Measurements from ENCODE around the gene DNAJB2. TPM values are rescaled to one million over a fixed set of nuclear protein-coding genes. Genes with fewer than 3 reads are reported as not detected.

The DNAJB2 gene
- total and polyA plus RNA-seq, 2 of the 8 experiments (the other 6 are each of a cell fraction or from before 2014, with no cell fraction given), result 21.0 to 26.3 TPM

- no peak overlapping the region for H4K5ac ChIP-seq (ENCODE audit: insufficient read length, low read depth, low read length)
- H3K4me1 ChIP-seq (replicated peaks in 1 of 4; ENCODE audit: control insufficient read depth in 3 of 4, insufficient read depth in 4 of 4, low read length in 3 of 4), result peaks cover 9 to 23% (median 12%) of the 10 kb centered on the region in 4 experiments; a peak in 6 of 7 replicates
- H3K9ac ChIP-seq (replicated peaks in 1 of 4; ENCODE audit: extremely low read depth in 1 of 4, low read depth in 3 of 4, low read length in 3 of 4), result peak overlapping the region in 2 of 4 experiments; percentile 8 to 26; a peak in 1 of 7 replicates
- no peak overlapping the region for H3K56ac ChIP-seq (replicated peaks; ENCODE audit: insufficient read length, low read depth, low read length)
- peak overlapping the region; percentile 73 to 87 for H3K4me2 ChIP-seq (ENCODE audit: insufficient read depth in 1 of 2, low read depth in 2 of 2, low read length in 2 of 2)
- ChIA-PET POLR2A (ENCODE audit: partially characterized antibody) (interaction anchor here (1.0 to 4.5 kb wide), 6 partner anchors 14 to 104 kb away, joined by 3 to 33 read pairs (median 8); partner anchors contain the start of genes ATG9A, GLB1L, PTPRN and STK16), CTCF (ENCODE audit: partially characterized antibody) (interaction anchor here (0.7 to 12.1 kb wide), 6 partner anchors 12 to 108 kb away, joined by 3 to 220 read pairs (median 14); partner anchors contain the start of genes DNPEP, GLB1L, STK16 and TUBA4A)
- no peak overlapping the region for H2AK5ac ChIP-seq (ENCODE audit: low read depth, low read length)
- no peak overlapping the region for H2AFZ ChIP-seq (ENCODE audit: low read length)
- H4K8ac ChIP-seq (ENCODE audit: extremely low read depth, insufficient read depth, low read length), result no peak overlapping the region
- H3K79me2 ChIP-seq (ENCODE audit: control insufficient read depth in 1 of 2, insufficient read depth in 2 of 2, low read length in 2 of 2), result no peaks in the 10 kb centered on the region
- H3K23me2 ChIP-seq (ENCODE audit: low read depth, low read length), result peaks cover 8% of the 10 kb centered on the region; the same call in 1 of the 2 replicates
- DNase-seq (ENCODE audit: low read depth in 1 of 2, low spot score in 2 of 2) (no peak), FAIRE-seq (no peak)
- H3K4ac ChIP-seq (replicated peaks; ENCODE audit: insufficient read length, low read depth, low read length), result no peak overlapping the region
- 63% methylated on average over 10 of the region's 12 CpGs; no CpG with 5 or more reads in 1 of the 2 experiments for WGBS, 2 experiments (ENCODE audit: extremely low coverage in 1 of 2, insufficient coverage in 1 of 2, insufficient read length in 1 of 2, insufficient replicate concordance in 2 of 2, low coverage in 1 of 2, low lambda C conversion rate in 2 of 2, missing lambda C conversion rate in 1 of 2)
- no peak overlapping the region for H2BK15ac ChIP-seq (ENCODE audit: low read length)
- H3K9me3 ChIP-seq (ENCODE audit: insufficient read depth in 2 of 2, low read depth in 1 of 2, low read length in 1 of 2), result no peaks in the 10 kb centered on the region
- H3K4me3 ChIP-seq (ENCODE audit: extremely low read depth in 1 of 4, insufficient read depth in 2 of 4, low read depth in 3 of 4, low read length in 4 of 4), result peak overlapping the region; percentile 45 to 75 (median 52)
- no peak overlapping the region for H2BK5ac ChIP-seq (ENCODE audit: low read depth, low read length)
- H3K27ac ChIP-seq (ENCODE audit: low read depth, low read length), result no peak overlapping the region
- no peak overlapping the region for H3K14ac ChIP-seq (ENCODE audit: insufficient read length)
- H2BK20ac ChIP-seq (ENCODE audit: low read length), result no peak overlapping the region
- H2BK120ac ChIP-seq (replicated peaks; ENCODE audit: low read depth, low read length), result no peak overlapping the region
- peaks cover 0 to 4% (median under 1%) of the 10 kb centered on the region in 4 experiments; a peak in 3 of 8 replicates for H3K36me3 ChIP-seq (ENCODE audit: control insufficient read depth in 2 of 4, insufficient read depth in 4 of 4, low read length in 3 of 4)
- H3K23ac ChIP-seq (ENCODE audit: insufficient read length), result no peak overlapping the region
- peak overlapping the region; percentile 13; the same call in 1 of the 2 replicates for H3K18ac ChIP-seq (ENCODE audit: extremely low read depth, low read length)
- no peak overlapping the region for H4K91ac ChIP-seq (replicated peaks; ENCODE audit: insufficient read length, low read length)
- no peak overlapping the region for H2BK12ac ChIP-seq (ENCODE audit: low read depth, low read length)
- H3K79me1 ChIP-seq (ENCODE audit: low read depth, low read length), result no peaks in the 10 kb centered on the region; the same call in 1 of the 2 replicates
- no peaks in the 10 kb centered on the region for H4K20me1 ChIP-seq (replicated peaks in 1 of 2; ENCODE audit: control insufficient read depth in 1 of 2, insufficient read depth in 2 of 2, low read length in 2 of 2)
- H3K27me3 ChIP-seq (replicated peaks in 1 of 4; ENCODE audit: control insufficient read depth in 3 of 4, extremely low read depth in 1 of 4, insufficient read depth in 3 of 4, low read length in 3 of 4), result no peaks in the 10 kb centered on the region; a peak in 1 of 7 replicates
- TF ChIP-seq RAD21 (IDR thresholded peaks at IDR 0.05 in 1 of 2, conservative IDR thresholded peaks at IDR 0.05 in 1 of 2; ENCODE audit: low read depth in 2 of 2, low read length in 2 of 2) (no peak), BRCA1 (IDR thresholded peaks at IDR 0.05; ENCODE audit: low read depth, low read length) (no peak), USF2 (IDR thresholded peaks at IDR 0.05; ENCODE audit: low read length) (no peak), GABPA (IDR thresholded peaks at IDR 0.05; ENCODE audit: borderline replicate concordance, insufficient read depth, low read length) (no peak), RBBP5 (IDR thresholded peaks at IDR 0.05; ENCODE audit: borderline replicate concordance, low read depth, low read length) (no peak), ATF3 (IDR thresholded peaks at IDR 0.05; ENCODE audit: insufficient read depth, low read depth, low read length) (no peak), CHD2 (IDR thresholded peaks at IDR 0.05; ENCODE audit: low read length) (no peak), JUND (IDR thresholded peaks at IDR 0.05; ENCODE audit: low read length) (no peak), JUN (IDR thresholded peaks at IDR 0.05; ENCODE audit: low read depth, low read length) (no peak), GTF2F1 (IDR thresholded peaks at IDR 0.05; ENCODE audit: borderline replicate concordance, low read depth, low read length) (no peak)
Measured at GRCh38 chr2:219279916-219280516, 850 bp downstream of the DNAJB2 start.

Measured in H1 (cell line).